Activated CD4-positive, alpha-beta T cell treated with anti-CD3 and anti-CD28 coated beads, Interleukin-2, amount 50 U/mL, for 16 hours (primary cell): ENCODE data around the gene TSSK2.

Experiments
- DNase-seq: peaks from one replicate; pipeline ENCODE4 v3.0.0-alpha.2; 2020

TSSK2 gene

DNA sequence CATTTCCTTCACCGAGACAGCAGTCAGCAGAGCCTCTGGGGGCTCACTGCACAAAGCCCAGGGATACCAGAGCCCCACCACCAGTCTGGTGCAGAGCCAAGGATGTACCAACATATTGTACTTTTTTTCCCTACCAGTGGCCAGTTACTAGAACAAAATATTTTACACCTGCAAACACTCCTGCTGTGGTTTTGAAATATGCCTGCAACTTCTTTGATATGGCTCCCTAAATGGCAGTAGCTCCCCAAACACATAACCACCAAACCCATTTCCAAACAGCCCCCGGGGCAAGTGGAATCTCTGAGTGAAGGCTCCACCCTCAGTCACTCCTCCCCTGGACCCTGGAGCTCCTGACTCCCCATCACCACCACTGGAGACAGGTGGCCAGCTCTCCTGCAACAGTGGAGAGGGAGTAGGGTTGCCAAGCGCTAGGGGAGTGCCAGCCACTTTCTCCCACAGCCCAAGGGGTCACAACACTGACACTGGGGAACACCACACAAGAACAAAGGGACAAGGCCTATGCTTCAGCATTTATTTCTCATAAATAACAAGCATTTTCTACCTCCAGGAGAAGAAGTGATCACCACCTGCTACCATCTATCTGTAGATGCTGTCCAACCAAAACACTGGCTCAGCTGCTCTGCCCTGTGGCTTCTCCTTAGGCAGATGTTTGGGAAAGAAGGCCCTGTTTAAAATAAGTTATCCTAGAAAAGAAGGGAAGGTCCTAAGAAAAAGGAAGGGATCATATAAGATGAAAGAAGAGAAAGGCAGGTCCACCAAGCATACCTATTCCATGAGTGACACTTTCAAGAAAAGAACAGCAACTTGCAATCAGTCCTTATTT, 24.0 kb upstream of the TSSK2 start:
- no peak for DNase-seq

DNA sequence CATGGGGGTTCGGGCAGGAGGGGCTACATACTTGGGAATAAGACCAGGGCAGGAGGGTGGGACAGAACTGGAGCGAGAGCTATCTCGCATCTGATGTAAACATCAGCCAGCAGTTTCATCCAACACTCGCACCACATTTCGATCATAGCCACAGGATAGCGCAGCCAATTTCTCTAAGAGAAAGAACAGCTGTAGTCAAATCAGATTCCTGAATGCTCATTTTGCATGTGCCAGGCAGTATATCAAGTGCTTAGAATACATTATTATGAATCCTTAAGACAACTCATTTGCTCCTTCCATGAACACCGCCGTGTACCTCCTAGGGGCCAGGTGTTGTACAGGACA, 23.4 kb upstream of the TSSK2 start:
- DNase-seq: no peak

DNA sequence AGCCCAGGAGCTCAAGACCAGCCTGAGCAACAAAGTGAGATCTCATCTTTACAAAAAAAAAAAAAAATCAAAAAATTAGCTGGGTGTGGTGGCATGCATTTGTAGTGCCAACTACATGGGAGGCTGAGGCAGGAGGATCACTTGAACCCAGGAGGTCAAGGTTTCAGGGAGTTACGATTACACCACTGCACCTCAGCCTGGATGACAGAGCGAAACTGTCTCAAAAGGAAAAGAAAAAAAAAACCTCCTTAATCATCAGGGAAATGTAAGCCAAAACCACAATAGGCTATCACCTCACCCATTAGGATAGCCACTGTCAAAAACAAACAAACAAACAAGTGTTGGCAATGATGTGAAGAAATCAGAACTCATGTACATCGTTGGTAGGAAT, 22.3 kb upstream of the TSSK2 start:
- no peak for DNase-seq

DNA sequence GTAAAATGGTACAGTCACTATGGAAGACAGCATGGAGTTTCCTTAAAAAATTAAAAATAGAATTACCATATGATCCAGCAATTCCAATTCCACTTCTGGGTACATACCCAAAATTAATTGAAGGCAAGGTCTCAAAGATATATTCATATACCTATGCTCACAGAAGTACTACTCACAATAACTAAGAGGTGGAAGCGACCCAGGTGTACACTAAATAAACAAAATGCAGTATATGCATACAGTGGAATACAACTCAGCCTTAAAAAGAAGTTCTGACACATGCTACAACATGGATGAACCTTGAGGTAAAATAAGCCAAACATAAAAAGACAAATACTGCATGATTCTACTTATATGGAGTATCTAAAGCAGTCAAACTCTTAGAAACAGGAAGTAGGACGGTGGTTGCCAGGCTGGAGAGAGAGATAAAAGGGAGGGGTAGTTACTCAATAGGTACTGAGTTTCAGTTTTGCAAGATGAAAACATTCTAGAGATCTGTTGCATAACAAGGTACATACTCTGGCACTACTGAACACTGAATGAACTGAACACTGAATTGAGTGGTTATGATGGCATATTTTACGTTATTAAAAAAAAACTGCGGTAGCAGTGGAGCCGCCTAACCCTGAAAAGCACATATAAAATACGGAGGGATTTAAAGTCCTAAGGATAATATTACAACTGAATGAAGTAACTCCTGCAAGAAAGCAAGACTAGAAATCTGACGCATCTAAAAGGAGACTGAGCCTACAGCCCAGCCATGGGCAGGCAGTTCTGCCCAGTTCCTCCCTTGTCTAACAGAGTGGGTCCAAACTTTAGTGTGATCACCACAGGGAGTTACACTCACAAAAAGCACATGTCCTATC, 21.7 kb upstream of the TSSK2 start:
- peak; percentile 78 for DNase-seq

DNA sequence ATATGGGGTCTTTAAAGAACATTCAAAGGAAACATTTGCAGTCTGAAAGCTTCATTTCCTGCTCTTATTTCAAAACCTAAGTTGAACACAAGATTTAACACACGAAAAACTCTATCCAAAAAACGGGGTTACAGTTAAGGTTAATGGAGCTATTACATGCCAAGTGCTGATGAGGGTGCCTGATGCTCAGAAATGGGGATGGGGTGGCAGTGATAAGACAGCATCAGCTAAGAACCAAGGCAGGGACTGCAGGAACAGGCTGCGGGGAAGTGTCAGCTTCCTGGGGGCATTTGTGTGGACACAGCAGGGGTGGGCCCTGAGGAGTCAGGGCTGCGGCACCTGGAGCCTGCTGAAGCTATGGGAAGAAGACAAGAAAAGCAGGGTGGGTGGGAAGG, 21.0 kb upstream of the TSSK2 start:
- DNase-seq: no peak

DNA sequence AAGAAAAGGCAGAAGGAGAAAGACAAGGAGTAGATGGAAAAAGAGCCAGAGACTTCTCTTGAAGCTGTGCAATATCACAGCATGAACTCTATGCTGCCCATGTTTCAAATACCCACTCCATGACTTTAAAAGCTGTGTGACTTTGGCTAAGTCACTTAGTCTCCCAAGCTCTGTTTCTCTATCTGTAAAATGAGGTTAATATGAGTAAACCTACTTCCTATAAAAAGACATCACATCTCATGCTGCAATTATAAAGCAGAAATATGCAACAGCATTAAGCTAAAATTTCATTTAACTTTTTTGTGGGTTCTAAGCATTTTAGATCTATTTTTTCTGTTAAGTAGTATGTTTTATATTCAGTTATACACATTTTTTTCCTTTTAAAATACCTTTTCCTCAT, 20.5 kb upstream of the TSSK2 start:
- DNase-seq: no peak

DNA sequence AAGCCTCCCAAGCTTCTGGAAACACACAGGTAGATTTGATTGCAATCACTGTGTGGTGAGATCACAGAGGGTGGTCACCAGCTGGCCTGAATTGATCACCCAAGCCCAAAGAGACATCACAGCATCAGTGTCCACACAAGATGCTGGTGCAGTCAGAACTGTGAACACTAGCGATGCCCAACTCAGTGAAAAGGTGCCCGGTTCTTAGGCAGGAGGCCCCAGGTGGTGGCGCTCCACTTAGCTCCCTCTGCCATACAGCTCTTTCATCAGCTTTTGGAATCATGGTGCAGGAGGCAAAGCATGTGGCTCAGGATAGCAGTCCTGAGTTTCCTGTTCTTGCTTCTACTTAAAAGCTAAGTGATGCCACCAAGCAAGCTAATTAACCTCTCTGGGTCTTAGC, 20.0 kb upstream of the TSSK2 start:
- DNase-seq: no peak

DNA sequence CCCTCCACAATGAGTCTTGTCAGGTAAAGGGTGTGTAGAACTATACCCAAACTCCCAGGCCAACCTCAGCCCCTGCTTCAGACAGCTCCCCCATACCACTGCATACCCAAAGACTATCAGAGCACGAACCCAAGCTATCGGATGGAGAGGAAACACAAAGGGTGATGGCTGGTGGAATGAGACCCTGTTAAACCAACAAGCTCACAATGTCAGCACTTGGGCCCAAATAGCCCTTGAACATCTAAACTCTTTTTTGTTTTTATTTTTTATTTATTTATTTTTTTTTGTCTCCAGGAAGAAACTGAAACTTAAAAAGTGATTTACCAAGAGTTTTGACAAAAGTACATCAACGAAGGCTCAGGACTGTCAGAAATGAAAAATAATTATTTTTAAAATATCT, 19.5 kb upstream of the TSSK2 start:
- no peak for DNase-seq

DNA sequence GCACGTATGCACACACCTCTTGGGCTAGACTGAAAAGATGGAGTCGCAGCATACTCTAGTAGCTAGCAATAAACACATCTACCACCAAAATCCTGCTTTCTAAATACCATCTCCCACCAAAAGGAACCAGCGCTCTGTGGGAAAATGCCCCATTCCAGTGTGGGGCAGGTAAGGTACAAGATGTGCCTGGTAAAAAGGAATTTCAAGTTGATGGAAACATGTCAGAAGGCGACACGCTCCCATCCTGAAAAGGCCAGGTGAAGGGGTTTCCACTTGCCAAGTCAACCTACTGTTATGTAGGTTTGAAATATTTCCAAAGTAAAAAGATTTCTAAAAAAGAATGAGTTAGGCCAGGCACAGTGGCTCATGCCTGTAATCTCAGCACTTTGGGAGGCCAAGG, 17.7 kb upstream of the TSSK2 start:
- DNase-seq: no peak

DNA sequence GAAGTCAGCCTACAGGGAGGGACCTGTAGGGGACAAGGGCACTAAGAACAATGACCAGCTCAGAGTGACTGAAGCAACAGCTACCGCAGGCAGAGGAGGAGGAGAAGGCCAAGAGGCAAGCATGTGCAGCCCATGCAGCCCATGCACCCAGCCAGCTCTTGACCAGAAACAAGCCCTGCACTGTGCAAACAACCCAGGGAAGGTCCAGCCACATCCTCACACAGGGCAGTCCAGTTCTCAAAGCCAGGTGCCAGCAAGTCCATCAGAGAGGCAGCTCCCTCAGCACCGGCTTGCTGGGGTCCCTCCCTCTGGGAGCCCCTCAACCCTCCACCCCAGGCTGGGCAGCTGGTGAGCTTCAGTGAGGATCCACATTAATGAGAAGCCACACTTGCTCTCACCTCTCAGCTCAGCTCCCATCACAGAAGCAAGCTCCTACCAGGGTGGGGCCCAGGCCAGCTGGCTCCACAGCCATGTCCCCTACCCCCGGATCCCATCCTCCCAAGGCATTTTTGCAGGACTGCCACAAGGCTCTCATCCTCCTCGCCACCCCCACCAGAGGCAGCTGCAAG, 16.0 kb upstream of the TSSK2 start:
- no peak for DNase-seq

DNA sequence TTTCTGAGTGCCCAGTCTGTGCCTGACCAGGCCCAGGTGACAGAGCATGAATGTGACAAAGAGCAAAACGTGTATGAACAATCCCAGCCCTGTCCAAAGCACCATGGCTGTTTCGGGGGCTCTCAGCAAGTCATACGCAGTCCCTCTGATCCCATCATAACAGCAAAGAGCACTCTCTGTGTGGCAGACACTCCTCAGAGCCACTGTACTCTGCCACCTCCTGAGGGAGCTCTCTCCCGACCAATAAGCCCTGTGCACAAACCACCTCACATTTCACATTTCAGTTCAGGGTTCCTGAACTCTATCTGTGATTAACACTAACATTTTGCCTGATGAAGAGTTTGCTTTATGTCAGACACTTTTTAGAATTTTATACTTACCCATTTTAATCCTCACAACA, 15.5 kb upstream of the TSSK2 start:
- DNase-seq: no peak

DNA sequence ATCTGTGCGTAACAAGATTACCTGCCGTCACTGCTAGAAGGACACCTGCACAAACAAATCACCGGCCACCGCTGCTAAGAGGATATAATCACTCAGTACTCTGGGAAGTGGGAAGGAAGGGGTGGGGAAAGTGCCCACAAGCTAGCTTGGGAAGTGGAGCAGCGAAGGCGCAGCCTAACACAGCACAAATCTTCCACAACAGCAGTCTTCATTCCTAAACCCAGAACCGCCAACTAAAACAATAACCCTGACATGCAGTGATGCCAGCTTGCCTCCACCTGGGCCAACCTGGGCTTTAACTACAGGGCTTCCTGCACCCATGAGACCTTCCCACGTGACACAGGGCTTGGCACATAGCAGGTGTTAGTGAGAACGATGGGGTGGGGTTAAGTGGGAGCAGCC, 14.0 kb upstream of the TSSK2 start:
- no peak for DNase-seq

DNA sequence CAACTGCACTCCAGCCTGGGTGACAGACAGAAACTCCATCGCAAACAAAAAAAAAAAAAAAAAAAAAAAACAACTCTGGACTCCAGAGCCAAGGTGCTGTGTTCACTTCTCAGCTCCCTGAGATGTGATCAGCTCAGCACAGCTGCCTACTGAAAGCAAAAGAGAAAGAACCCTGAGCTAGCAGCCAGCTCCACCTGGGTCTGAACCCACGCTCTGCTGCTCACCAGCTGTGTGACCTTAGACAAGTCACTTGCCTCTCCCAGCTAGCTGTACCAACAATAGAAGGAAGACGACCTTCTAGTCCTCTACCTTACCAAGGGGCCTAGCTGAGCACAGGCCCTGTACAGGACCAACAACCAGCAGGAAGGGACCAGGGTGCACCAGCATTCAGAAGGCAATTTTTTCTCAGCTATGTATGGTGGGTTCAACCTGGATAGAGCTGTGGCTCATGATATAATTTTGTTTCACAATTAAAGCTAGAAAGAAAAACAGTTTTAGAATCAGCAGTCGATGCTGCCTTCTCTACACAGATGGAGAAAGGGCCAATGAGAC, 12.7 kb upstream of the TSSK2 start:
- DNase-seq: peak; percentile 17

DNA sequence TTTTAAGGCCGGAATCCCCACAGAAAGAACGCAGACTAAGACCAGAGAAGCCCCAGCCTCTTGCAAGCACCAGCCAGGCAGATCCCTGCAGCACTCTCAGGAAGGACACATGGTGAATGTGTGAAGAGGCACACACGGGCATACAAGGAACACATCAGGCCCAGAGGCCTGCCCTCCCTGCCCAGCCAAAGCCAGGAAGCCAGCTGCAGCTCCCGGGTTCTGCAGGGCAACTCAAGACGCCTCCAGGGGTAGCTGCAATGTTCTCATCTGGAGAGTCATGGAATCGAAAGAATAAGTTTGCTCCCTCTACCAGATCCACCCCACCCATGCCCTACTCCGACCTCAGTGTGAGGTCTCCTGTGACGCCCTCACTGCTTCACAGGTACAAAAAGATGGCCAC, 11.2 kb upstream of the TSSK2 start:
- no peak for DNase-seq

DNA sequence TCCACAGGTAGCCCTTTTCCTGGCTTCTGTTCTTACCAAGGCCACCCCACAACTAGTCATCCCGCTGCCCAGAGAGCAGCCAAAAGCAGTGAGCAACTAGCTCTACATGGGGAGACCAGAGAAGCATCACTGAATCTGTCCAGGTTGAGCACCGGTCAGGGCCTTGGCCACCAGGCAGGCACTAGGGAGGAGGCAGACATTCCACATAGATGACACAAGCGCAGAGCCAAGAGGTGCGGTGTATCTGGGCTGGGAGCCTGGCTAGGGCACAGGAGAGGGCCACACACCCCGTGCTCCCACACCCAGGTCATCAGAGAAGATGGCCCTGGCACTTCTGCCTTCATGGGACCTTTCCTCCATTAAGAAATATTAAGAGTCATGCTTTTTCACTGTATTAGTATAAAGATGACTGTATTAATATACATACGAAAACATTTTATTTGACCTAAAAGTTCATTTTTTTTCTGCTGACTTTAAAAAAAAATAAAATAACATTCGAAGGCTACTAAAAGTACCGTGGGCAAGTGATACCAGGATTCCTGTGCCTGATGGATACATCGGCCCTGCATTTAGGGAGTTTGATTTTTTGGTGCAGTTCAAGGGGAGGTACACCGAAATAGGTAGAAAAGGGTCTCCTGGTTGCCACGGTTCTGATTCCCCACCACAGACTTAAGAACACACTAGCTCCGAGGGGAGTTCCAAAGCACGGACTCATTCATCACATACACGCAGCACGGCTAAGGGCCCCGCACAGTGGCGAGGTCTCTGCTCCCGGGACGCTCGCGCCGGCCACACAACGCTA, 10.1 kb upstream of the TSSK2 start:
- DNase-seq: no peak

DNA sequence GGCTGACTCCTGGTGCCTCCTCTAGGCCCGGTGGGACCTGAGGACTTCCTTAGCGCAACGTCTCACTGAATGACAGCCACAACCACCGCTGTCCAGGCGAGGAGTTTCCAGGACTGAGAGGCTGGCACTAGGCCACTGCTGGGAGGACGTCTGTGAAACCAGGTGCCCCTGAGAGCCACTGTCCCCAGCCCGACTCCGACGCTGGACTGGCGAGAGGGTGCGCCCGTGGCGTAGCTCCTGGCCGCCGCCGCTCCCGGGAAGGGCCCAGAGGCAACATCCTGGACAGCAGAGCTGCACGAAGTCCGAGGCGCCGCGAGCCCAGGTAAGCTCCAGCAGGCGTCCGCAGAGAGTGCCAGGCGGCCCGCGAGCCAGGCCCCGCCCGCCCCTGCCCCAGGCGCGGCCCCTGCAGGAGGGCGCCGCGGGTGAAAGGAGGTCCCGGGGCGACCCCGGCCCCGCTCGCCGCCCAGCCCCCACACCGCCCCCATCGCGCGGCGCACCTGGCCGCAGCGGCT, 9.4 kb upstream of the TSSK2 start:
- DNase-seq: peak; percentile 26

DNA sequence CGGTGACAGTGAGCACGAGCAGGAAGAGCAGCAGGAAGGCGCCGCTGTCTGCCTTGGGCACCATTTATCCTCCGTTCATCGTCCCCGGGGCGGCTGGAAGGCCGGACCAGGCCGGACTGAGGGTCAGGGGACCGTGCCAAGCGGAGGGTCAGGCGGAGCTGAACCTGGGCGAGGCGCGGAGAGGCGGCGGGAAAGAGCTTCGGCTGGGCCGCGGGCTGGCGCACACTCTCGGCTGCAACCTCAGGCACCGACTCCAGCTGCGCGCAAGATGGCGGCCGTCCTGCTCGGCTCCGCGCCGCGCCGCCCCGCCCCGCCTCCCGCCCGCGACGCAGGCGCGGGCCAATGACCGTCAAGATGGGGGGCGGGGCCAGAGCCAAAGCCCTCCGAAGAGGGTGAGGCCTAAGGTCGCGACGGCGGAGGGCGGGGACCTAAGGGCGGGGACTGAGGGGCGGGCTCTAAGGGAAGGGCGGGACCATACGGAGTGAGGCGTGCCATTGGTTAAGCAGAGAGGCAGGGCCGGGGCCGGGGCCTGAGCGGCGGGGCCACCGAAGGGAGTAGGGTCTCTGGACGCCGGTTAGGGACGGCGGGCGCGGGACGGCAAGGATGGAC, 8.9 kb upstream of the TSSK2 start, which contains the start of gene DGCR2:
TSS of gene DGCR2 (minus strand) at position 270 of the 609 bp plus-strand sequence. CDS start at position 64, 206 bp downstream.
- DNase-seq: peak; percentile 97

DNA sequence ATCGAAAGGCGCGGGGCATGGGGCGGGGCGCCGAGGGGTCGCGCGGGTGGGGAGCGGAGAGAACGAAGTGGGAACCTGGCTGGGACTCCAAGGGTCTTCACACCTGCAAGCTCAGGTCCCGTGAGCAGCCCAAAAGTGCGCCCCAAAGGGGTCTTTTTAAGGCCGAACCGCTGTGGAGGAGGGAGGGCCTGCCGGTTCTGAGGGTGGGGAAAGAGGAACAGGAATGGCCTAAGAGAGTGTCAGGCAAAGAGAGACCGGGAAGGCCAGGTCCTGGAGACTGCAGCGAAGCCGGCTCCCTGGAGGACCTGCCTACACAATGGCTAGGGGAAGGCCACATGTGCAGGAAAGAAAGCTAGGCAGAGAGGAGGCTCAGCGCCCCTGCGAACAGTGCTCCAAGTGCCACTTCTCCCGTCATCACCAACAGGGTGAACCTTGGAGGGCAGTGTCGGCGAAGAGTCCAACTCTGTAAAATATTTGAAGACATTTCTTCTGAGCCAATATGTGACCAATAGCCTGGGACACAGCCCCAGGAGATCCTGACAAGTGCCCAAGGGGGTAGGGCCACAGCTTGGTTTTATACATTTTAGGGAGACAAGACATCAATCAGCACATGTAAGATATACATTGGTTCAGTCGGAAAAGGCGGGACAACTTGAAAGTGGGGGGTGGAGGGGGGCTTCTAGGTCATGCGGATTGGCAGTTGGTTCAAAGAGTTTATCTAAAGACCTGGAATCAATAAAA, 8.2 kb upstream of the TSSK2 start:
- no peak for DNase-seq

DNA sequence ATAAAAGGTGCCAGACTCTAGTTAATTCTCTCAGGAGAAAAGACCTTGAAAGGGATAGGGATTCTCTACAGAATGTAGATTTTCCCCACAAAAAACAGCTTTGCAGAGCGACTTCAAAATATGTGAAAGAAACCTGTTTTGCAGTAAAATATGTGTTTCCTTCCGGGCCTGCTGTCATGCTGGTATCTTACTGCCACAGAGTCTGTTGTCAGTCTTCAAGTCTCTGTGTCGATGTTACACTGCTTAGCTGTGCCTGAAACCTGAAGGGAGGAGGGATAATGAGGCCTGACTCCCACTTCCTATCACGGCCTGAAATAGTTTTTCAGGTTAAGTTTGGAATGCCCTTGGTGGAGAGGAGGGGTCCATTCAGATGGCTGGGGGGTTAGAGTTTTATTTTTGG, 7.2 kb upstream of the TSSK2 start:
- no peak for DNase-seq

DNA sequence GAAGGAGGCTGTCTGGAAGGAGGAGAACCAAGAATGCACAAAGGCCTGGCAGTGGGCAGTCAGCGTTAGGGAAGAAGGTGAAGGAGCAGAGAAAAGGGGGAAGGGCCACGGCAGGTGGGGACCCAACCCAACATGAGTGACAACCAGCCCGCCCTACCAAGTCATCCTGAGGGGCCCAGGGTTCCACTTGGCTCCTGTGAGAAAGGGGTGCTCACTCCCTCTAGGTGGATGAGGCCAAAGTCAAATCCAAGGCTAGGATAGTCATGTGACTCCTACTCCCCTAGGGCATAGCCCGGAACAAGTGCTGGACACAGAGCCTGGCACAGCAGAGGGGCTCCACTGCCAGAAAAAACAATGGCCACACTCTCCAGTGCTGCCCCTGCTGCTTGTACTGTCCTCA, 6.7 kb upstream of the TSSK2 start:
- no peak for DNase-seq

DNA sequence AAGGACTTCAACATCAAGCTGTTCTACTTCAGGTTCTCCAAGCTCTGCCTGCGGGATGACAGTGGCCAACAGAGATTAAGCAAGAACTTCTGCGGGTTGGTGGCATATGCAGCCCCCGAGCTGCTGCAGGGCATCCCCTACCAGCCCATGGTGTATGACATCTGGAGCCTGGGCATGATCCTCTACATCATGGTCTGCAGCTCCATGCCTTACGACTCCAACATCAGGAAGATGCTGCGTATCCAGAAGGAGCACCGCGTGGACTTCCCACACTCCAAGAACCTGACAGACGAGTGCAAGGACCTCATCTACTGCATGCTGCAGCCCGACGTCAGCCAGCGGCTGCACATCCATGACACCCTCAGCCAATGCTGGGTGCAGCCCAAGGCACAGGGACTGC, 6.1 kb upstream of the TSSK2 start:
- DNase-seq: no peak
